Astrocyte (in vitro differentiated cells and primary cell): ENCODE measurements around the gene CTSF.

Source experiments
- CTCF ChIP-seq: IDR thresholded peaks from 2 replicates; pipeline ENCODE4 v1.5.1; 2011; ENCODE audit warnings: low read depth, mild to moderate bottlenecking, inconsistent platforms, low read length, moderate library complexity; ENCODE audit not compliant: insufficient read depth
- EZH2 ChIP-seq: IDR thresholded peaks from 2 replicates; pipeline ENCODE4 v1.6.1; 2012; ENCODE audit warnings: mild to moderate bottlenecking, low read length, inconsistent platforms; ENCODE audit not compliant: insufficient read depth

- TF ChIP-seq CTCF (no peak), EZH2 (no peak)
Observed at GRCh38 chr11:66547662-66548009, 20.8 kb downstream of the CTSF start.
